ENCODE results near the gene WNK1.

WNK1 gene

DNA sequence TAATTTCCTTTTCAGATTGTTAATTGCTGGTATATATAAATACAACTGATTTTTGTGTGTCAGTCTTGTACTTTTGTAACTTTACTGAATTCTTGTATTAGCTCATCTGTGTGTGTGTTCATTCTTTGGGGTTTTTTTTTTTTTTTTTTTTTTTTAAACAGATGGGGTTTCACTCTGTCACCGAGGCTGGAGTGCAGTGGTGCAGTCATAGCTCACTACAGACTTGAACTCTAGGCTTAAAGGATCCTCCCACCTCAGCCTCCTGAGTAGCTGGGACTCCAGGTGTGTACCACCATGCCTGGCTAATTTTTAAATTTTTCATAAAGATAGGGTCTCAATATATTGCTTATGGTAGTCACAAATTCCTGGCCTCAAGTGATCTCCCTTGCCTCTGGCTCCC lies 68.0 kb downstream of the WNK1 start:
- H2AFZ ChIP-seq (ENCODE audit: low read depth, low read length): no peak overlapping the region
- H3K27me3 ChIP-seq (ENCODE audit: low read depth, low read length): no peaks in the 10 kb centered on the region
- no peak overlapping the region for H3K4me2 ChIP-seq (ENCODE audit: low read length)
- H3K4me1 ChIP-seq (ENCODE audit: low read length): peaks cover 55% of the 10 kb centered on the region
- 0 out of 2 replicates have a peak, but pooled peaks cover 9% of the 10 kb centered on the region for H3K9me3 ChIP-seq (ENCODE audit: insufficient read depth, low read length)
- no peak overlapping the region for H3K4me3 ChIP-seq (ENCODE audit: low read length)
- peaks cover 77% of the 10 kb centered on the region for H3K79me2 ChIP-seq (ENCODE audit: low read length)
- H3K36me3 ChIP-seq (replicated peaks; ENCODE audit: low read depth, low read length): peaks cover 55% of the 10 kb centered on the region
- no peak overlapping the region for H3K27ac ChIP-seq (ENCODE audit: low read length)
- no peak for TF ChIP-seq EZH2phosphoT487 (IDR thresholded peaks at IDR 0.05; ENCODE audit: low read depth)
- TF ChIP-seq, protein P1, sequence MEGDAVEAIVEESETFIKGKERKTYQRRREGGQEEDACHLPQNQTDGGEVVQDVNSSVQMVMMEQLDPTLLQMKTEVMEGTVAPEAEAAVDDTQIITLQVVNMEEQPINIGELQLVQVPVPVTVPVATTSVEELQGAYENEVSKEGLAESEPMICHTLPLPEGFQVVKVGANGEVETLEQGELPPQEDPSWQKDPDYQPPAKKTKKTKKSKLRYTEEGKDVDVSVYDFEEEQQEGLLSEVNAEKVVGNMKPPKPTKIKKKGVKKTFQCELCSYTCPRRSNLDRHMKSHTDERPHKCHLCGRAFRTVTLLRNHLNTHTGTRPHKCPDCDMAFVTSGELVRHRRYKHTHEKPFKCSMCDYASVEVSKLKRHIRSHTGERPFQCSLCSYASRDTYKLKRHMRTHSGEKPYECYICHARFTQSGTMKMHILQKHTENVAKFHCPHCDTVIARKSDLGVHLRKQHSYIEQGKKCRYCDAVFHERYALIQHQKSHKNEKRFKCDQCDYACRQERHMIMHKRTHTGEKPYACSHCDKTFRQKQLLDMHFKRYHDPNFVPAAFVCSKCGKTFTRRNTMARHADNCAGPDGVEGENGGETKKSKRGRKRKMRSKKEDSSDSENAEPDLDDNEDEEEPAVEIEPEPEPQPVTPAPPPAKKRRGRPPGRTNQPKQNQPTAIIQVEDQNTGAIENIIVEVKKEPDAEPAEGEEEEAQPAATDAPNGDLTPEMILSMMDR (IDR thresholded peaks at IDR 0.05; ENCODE audit: low read depth, low read length): no peak
- no peak overlapping the region for H3K9ac ChIP-seq (ENCODE audit: low read length)
- H4K20me1 ChIP-seq (ENCODE audit: insufficient read depth, low read length): peaks cover 31% of the 10 kb centered on the region

DNA sequence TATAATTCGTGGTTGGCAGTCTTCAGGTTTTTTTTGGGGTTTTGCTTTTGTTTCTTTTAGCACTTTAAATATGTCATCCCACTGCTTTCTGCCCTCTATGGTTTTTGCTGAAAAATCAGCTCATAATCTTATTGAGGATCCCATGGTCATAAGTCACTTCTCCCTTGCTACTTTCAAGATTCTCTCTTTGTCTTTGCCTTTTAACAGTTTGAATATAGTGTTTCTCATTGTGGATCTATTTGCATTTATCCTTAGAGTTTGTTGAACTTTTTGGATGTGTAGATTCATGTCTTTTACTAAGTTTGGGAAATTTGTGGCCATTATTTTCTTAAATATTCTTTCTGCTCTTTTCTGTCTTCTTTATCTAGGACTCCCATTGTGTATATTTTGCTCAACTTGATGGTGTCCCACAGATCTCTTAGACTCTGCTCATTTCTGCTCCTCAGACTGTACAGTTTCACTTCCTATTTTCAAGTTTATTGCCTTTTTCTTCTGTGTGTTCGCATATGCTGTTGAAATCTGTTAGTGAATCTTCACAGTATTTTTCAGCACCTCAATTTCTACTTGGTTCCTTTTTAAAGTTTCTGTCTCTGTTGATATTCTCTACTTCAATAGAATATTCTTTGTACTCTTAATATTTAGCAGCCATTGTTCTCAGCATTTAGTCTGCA lies 70.8 kb downstream of the WNK1 start:
- Histone ChIP-seq H3K4me3 (ENCODE audit: low read length) (peak overlapping the region; percentile 37), H3K27me3 (ENCODE audit: low read depth, low read length) (no peaks in the 10 kb centered on the region), H3K79me2 (ENCODE audit: low read length) (peaks cover 80% of the 10 kb centered on the region), H3K36me3 (replicated peaks; ENCODE audit: low read depth, low read length) (peaks cover 53% of the 10 kb centered on the region), H3K9ac (ENCODE audit: low read length) (peak overlapping the region; percentile 39; the same call in 1 of the 2 replicates), H3K4me2 (ENCODE audit: low read length) (peak overlapping the region; percentile 73), H3K4me1 (ENCODE audit: low read length) (peaks cover 38% of the 10 kb centered on the region), H3K27ac (ENCODE audit: low read length) (peak overlapping the region; percentile 88), H2AFZ (ENCODE audit: low read depth, low read length) (no peak overlapping the region), H3K9me3 (ENCODE audit: insufficient read depth, low read length) (0 out of 2 replicates have a peak, but pooled peaks cover 9% of the 10 kb centered on the region), H4K20me1 (ENCODE audit: insufficient read depth, low read length) (peaks cover 28% of the 10 kb centered on the region)
- TF ChIP-seq, protein P1 (IDR thresholded peaks at IDR 0.05; ENCODE audit: low read depth, low read length): no peak
- TF ChIP-seq EZH2phosphoT487 (IDR thresholded peaks at IDR 0.05; ENCODE audit: low read depth): no peak

DNA sequence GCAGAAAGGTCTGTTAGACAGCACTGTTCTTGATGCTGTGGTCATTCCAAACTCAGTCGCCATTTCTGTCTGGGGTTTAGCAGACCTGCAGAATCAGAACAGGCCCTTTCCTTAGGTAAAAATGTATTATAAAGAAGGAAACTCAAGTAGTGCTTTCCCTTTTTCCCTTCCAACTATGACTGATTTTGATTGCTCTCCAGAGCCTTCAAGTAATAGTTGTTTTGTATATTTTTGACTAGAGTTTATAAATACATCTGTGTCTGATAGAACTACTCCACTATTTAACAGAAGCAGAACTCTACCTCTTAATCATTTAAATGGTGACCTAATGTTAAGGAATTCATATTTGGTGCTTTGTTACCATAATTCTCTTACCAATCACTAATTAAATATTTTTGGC lies 74.0 kb downstream of the WNK1 start:
- no peak overlapping the region for H3K4me3 ChIP-seq (ENCODE audit: low read length)
- H3K4me1 ChIP-seq (ENCODE audit: low read length): peaks cover 21% of the 10 kb centered on the region
- TF ChIP-seq EZH2phosphoT487 (IDR thresholded peaks at IDR 0.05; ENCODE audit: low read depth): no peak
- TF ChIP-seq, protein P1 (IDR thresholded peaks at IDR 0.05; ENCODE audit: low read depth, low read length): no peak
- no peak overlapping the region for H3K9ac ChIP-seq (ENCODE audit: low read length)
- H2AFZ ChIP-seq (ENCODE audit: low read depth, low read length): no peak overlapping the region
- 0 out of 2 replicates have a peak, but pooled peaks cover 6% of the 10 kb centered on the region for H3K9me3 ChIP-seq (ENCODE audit: insufficient read depth, low read length)
- no peak overlapping the region for H3K27ac ChIP-seq (ENCODE audit: low read length)
- H3K27me3 ChIP-seq (ENCODE audit: low read depth, low read length): no peaks in the 10 kb centered on the region
- H3K4me2 ChIP-seq (ENCODE audit: low read length): no peak overlapping the region
- peaks cover 20% of the 10 kb centered on the region for H4K20me1 ChIP-seq (ENCODE audit: insufficient read depth, low read length)
- peaks cover 54% of the 10 kb centered on the region for H3K79me2 ChIP-seq (ENCODE audit: low read length)
- peaks cover 46% of the 10 kb centered on the region for H3K36me3 ChIP-seq (replicated peaks; ENCODE audit: low read depth, low read length)

DNA sequence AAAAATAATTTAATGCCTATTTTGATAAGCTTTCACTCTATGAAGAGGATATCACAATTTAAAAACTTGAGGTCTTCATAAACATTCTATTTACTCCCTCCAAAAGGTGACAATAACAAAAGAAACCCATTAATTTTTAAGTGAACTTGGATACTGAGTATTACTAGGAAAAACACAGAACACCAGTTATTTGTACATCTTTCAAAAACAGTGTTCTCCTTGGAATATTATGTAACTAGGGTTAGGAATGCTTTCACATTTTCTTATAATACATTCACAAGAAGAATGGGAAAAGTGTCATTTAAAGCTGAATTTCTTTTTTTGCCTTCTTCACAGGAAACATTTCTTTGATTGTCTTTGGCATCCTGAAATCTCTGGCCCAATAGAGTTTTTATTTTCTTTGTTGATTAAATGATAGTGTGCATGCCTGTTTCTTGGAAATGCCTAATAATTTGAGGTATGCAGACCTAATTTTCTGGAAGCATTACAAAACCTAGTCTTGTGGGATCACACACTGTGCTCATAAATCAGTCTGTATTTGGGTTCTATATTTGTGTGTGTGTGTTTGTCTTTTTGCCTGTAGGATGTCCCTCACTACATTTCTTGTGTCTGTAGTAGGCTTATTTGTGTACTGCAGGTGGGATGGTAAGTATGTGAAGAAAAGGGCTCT lies 76.5 kb downstream of the WNK1 start:
- TF ChIP-seq, protein P1 (IDR thresholded peaks at IDR 0.05; ENCODE audit: low read depth, low read length): no peak
- no peak for TF ChIP-seq EZH2phosphoT487 (IDR thresholded peaks at IDR 0.05; ENCODE audit: low read depth)
- Histone ChIP-seq H3K9me3 (ENCODE audit: insufficient read depth, low read length) (no peaks in the 10 kb centered on the region), H2AFZ (ENCODE audit: low read depth, low read length) (no peak overlapping the region), H3K79me2 (ENCODE audit: low read length) (peaks cover 33% of the 10 kb centered on the region), H3K27me3 (ENCODE audit: low read depth, low read length) (no peaks in the 10 kb centered on the region), H3K4me1 (ENCODE audit: low read length) (peaks cover 6% of the 10 kb centered on the region), H3K9ac (ENCODE audit: low read length) (no peak overlapping the region), H3K36me3 (replicated peaks; ENCODE audit: low read depth, low read length) (peaks cover 41% of the 10 kb centered on the region), H3K27ac (ENCODE audit: low read length) (no peak overlapping the region), H3K4me2 (ENCODE audit: low read length) (no peak overlapping the region), H4K20me1 (ENCODE audit: insufficient read depth, low read length) (peaks cover 25% of the 10 kb centered on the region), H3K4me3 (ENCODE audit: low read length) (no peak overlapping the region)
